HG02642 (cell line): ENCODE data around the gene RYR1.
"Not testable (repeated sequence)": the region's sequence is repeated elsewhere in the genome, so short reads cannot be mapped to it uniquely, and the experiment has no call there.

Source experiments
- ATAC-seq: cut with Tn5 transposase; IDR thresholded peaks from one replicate; pipeline ENCODE4 v1.9.1; 2021; ENCODE audit warnings: mild to moderate bottlenecking; ENCODE audit not compliant: unreplicated experiment, poor library complexity

RYR1 gene

GRCh38 chr19:38507551-38508127 lies 74.1 kb downstream of the RYR1 start:
- no peak for ATAC-seq

DNA sequence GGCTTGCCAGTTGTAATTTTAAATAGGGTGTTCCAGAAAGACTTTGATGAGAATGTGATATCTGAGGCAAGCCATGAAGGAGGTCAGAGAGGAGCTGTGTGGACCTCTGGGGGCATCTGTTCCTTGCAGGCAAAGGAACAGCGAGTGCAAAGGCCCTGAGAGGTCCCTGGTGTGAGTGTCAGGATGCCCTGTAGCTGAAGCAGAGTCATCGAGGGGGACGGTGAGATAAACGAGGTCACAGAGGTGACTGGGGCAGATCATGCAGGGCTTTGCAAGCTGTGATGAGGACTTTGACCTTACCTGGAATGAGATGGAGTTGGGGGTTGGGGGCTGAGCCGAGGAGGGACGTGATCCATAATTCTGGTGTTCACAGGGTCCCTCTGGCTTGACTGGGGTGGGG lies 75.0 kb downstream of the RYR1 start:
- ATAC-seq, result no peak

GRCh38 chr19:38509027-38509426 lies 75.5 kb downstream of the RYR1 start:
- no peak for ATAC-seq

DNA sequence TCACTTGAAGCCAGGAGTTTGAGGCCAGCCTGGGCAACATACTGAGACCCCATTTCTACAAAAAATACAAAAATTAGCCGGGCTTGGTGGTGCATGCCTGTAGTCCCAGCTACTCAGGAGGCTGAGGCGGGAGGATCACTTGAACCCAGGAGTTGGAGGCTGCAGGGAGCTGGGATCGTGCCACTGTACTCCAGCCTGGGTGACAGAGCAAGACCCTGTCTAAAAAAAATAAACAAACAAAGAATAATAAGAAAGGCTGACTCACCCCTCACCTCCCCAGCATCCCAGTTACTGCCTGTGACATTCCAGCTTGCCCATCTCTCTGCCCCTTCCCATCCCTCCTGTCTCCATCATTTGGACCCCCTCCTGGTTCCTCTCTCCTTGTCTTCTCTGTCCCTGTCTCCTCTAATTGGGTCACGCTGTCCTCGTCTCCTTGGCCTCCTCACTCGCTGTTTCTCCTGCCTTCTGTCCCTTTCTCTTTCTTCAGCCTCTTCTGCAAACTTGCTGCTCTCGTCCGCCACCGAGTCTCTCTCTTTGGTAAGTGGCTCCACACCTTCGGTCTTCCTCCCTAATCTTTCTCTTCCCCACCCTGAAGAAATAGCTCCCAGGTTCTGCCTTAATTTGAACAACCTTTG lies 77.7 kb downstream of the RYR1 start:
- no peak for ATAC-seq

GRCh38 chr19:38512277-38512676 lies 78.8 kb downstream of the RYR1 start:
- ATAC-seq, result no peak

GRCh38 chr19:38513156-38513555 lies 79.7 kb downstream of the RYR1 start:
- ATAC-seq, result not testable (repeated sequence)

DNA sequence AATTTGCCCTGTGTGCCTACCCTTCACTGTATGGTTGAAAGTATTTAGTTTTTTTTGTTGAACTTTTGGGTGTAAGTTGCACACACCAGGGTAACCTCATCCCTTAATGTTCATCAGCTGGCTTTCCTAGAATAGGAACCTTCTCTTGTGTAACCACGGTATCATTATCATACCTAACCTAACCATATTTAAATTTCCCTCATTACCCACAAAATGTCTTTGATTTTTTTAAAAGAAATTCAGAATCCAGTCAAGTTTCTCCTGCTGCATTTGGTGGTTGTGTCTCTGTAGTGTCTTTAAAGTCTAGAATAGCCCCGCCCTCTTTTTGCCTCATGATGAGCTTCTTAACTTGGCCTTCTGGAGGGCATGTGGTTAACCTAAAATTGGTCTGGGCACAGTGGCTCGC lies 80.3 kb downstream of the RYR1 start:
- no peak for ATAC-seq

- peak; percentile 68 for ATAC-seq
Measured at GRCh38 chr19:38514812-38515633, 81.5 kb downstream of the RYR1 start.

GRCh38 chr19:38515896-38516295 lies 82.4 kb downstream of the RYR1 start:
- ATAC-seq, result no peak

DNA sequence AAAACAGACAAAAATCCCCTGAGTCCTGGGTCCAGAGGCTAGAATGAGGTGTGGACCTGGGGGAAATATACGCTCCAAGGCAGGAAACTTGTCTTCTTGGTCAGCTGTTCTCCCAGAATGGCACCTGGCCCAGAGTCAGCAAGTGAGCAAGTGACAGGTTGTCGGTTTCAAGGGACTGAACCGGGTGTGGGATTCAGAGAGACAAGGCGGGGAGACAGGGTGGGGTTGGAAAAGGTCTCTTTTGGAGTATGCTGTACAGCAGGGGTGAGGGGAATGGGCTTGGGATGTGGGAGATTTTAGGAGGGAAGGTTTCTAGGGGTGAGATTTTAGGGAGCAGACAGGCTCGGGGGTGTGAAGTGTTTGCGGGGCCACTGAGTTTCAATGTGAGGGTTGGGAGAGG lies 83.3 kb downstream of the RYR1 start:
- no peak for ATAC-seq

GRCh38 chr19:38517321-38517720 lies 83.8 kb downstream of the RYR1 start:
- no peak for ATAC-seq

GRCh38 chr19:38517980-38518379 lies 84.5 kb downstream of the RYR1 start:
- ATAC-seq, result not testable (repeated sequence)

- no peak for ATAC-seq
Measured at GRCh38 chr19:38519168-38519567, 85.7 kb downstream of the RYR1 start.

DNA sequence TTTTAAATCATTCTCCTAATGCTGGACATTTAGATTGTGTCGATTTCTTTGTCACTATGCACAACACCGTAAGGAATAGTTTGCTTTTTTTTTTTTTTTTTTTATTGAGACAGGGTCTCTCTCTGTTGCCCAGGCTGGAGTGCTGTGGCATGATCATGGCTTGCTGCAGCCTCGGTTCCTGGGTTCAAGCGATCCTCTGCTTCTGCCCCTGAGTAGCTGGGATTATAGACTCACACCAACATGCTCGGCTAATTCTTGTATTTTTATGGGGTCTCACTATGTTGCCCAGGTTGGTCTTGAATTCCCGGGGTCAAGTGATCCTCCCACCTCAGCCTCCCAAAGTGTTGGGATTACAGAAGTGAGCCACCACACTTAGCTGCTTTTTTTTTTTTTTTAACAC lies 86.5 kb downstream of the RYR1 start:
- no peak for ATAC-seq

DNA sequence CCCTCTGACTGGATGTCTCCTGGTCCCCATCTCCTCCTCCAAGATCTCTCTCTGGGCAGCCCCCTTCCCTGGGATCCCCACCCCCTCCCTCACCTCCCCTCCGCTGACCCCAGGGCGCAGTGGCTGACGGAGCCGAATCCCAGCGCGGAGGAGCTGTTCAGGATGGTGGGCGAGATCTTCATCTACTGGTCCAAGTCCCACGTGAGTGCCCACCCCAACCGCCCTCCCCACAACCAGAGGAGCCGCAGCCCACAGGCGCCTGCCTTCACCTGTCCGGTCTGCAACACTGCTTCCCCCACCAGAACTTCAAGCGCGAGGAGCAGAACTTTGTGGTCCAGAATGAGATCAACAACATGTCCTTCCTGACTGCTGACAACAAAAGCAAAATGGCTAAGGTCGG lies 89.4 kb downstream of the RYR1 start:
- no peak for ATAC-seq

DNA sequence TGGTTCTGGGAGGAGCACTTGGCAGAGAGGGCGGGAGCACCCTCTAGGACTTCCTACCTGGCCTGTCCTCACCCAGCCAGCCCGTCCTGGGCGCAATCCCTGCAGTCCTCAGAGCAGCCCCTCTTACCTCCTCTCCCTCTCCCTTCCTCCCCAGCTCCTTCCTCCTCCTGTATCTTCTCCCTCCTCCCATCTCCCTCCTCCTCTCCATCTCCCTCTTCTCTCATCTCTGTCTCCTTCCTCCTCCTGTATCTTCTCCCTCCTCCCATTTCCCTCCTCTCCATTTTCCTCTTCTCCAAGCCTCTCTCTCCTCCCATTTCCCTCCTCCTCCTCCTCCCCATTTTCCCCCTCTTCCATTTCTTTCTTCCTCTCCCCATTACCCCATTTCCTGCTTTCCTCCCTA lies 89.8 kb downstream of the RYR1 start:
- no peak for ATAC-seq

- no peak for ATAC-seq
Measured at GRCh38 chr19:38524369-38524768, 90.9 kb downstream of the RYR1 start.

DNA sequence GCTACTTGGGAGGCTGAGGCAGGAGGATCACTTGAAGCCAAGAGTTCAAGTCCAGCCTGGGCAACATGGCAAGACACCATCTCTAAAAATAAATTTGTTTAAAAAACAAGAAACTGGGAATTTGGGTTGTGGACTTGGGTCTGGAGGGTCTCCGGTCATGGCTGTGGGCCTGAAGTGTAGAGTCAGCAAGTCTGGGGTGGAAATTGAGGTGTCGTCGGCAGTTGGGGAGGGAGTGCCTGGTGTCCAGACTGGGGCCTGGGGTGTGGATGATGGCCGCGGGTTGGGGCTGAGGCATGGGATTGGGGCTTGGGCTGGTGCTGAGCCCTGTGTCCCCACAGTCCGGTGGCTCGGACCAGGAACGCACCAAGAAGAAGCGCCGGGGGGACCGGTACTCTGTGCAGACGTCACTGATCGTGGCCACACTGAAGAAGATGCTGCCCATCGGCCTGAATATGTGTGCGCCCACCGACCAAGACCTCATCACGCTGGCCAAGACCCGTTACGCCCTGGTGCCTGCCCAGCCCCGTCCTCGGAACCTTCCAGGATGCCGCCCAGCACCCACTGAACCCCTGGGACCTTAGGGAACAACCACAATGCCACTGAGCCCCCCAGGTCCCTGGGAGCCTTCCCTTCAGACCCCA lies 91.6 kb downstream of the RYR1 start:
- no peak for ATAC-seq

GRCh38 chr19:38526430-38526829 lies 92.9 kb downstream of the RYR1 start:
- ATAC-seq, result no peak

DNA sequence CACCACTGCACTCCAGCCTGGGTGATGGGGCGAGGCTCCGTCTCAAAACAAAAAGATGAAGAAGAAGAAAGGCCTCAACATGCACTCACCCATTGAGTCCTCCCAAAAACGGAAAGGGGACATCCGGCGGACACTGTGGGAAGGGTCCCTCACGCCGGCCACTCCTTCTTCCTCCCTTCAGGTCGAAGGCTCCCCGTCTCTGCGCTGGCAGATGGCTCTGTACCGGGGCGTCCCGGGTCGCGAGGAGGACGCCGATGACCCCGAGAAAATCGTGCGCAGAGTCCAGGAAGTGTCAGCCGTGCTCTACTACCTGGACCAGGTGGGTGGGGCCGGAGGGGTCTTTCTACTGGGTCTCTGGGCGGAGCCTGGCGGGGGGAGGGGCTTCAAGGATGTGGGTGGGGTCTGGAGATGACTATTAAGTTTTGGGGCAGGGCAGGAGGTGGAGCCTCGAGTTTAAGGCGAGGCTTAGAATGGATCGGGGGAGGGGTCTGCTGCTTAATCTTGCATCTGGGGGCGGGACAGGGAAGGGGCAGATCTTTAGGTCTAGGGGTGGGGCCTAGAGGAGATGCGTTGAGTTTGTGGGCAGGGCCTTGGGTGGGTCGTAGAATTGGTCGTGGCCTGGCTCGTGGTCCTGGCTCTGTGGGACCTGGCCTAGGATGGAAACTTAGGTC lies 94.1 kb downstream of the RYR1 start:
- no peak for ATAC-seq
